HUDEP-2 (cell line): ENCODE measurements around the gene DMWD.
"Not testable (repeated sequence)": the region's sequence is repeated elsewhere in the genome, so short reads cannot be mapped to it uniquely, and the experiment has no call there.

Experiments used
- DNase-seq, 76 experiments: peaks; one replicate each; lab custom pipeline; 2025; ENCODE audit not compliant: unreplicated experiment in 76 of 76; lab: John Stamatoyannopoulos, UW

Gene DMWD

GRCh38 chr19:45753548-45753947 is 39.1 kb downstream of the DMWD start:
- peak in 22 of 76 experiments; percentile 7 to 56 (median 30) for DNase-seq

DNA sequence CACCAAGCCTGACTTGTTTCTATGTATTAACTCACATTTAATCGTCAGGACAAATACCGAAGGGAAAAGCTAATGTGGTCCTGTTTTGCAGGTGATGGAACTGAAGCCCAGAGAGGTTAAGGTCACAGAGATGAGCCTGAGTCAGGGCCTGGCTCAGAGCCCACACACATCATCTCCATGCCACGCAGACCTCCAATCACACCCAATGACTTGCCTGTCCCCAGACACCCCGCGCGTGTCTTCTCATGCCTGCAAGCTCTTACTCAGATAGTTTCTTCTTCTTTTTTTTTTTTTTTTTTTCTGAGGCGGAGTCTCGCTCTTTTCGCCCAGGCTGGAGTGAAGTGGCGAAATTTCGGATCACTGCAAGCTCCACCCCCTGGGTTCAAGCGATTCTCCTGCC is 40.0 kb downstream of the DMWD start:
- no peak for DNase-seq

DNA sequence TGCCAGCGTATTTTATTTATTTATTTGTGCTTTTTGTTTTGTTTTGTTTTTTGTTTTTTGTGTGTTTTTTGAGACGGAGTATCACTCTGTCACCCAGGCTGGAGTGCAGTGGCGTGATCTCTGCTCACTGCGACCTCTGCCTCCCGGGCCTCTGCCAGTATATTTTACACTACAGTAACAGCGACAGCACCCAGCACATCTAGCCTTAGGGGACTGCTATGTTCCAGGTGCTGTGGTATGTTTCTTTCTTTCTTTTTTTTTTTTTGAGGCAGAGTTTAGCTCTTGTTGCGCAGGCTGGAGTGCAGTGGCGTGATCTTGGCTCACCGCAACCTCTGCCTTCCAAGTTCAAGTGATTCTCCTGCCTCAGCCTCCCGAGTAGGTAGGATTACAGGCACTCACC is 41.2 kb downstream of the DMWD start:
- DNase-seq, result not testable (repeated sequence)

GRCh38 chr19:45747513-45747912 is 45.1 kb downstream of the DMWD start:
- DNase-seq, result no peak

DNA sequence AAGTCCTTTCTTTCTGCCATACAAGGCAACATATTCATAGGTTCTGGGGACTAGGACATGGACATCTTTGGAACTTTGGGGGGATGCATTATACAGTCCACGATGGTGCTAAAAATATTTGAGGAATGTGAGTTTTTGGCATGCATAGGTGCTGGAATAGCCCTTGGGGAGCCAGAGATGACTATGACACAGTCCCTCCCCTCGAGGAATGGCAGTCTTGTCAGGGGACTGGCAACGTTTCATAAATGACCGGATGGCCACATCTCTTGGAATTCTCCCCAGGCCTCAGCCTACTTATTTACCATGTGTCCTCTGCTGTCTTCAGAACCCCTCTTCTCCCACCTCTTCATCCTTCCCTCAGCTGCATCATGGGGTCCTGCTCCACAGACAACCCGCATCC is 45.8 kb downstream of the DMWD start:
- DNase-seq, result no peak

GRCh38 chr19:45745606-45746005 is 47.0 kb downstream of the DMWD start:
- no peak for DNase-seq

GRCh38 chr19:45742969-45743368 is 49.7 kb downstream of the DMWD start:
- DNase-seq, result no peak

DNA sequence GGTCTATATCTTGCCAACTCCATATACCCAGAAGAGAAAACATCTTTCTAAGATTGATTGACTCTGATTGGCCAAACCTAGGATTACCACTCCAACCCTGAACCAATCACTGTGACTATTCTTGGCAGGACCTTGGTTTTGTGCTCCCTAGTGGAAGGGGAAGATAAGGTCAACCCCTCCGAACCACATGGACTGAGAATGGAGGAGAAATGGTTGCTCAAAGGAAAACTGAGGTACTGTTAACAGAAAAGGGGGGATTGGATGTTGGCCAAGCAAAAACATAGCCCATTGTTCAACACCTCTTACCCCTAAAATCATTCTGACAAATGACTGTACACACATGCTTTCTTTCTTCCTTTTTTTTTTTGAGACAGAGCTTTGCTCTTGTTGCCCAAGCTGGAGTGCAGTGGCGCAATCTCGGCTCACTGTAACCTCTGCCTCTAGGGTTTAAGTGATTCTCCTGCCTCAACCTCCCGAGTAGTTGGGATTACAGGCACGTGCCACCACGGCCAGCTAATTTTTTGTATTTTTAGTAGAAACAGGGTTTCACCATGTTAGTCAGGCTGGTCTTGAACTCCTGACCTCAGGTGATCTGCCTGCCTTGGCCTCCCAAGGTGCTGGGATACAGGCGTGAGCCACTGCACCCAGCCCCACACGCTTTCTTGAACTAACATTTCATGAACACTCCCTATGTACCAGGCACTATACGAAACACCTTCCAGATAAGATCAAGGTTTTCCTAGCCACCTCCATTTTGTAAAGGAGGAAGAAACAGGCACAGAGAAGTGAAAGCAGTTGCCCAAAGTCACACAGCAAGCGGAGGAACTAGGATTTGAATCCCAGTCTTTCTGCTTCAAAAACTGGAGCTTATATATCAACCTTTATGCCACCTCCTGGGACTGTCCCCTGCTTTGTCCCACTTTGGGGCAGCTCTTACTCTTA is 52.9 kb downstream of the DMWD start:
- peak in 11 of 76 experiments; percentile 17 to 53 (median 27) for DNase-seq

DNA sequence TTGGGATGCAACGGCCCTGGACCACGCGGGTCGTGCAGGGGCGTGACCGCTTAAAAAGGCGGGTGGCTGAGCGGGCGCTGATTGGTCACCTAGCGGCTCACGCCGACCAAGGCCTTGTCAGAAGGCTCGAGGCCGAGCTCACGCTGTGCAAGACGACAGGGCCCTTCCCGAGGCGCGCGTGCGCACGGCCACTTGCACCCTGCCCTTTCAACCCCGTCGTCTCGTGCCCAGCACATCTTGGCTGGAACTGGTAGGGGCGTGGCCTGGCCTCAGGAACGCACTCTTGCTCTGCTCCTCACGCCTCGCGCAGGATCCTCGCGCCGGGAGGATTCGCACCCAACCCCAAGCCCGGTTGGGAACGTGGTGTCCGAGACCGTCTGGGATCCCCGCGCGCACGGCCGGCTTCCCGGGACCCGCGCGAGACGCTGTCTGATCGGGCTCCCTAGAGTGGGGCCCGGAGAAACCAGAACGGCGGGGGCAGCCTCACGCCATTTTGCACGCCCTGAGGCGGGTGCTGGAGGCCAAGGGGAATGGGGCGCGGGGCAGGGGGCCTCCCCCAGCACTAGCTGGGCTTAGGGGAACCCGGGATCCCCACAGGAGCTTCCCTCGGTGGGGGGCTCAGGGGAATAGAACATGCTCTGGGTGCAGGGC is 59.4 kb downstream of the DMWD start, which contains the start of gene MEIOSIN:
TSS of gene MEIOSIN (plus strand) at position 280 of the 651 bp plus-strand sequence. CDS start 1,938 bp downstream, outside the sequence.
- DNase-seq, result no peak
